K562 (cell line): ENCODE measurements around the gene CERS1.
A peak's percentile ranks its signal among the peaks of the same experiment; 100 is the strongest.

ENCODE experiments used
- BHLHE40 ChIP-seq: IDR thresholded peaks from 2 replicates; pipeline ENCODE4 v1.6.1; 2011; ENCODE audit warnings: low read length, improper control_type of control experiment
- CREB1 ChIP-seq, 2 experiments: sonication (generic) in 1 of 2; formaldehyde crosslinking in 1 of 2; IDR thresholded peaks; 2 replicates each; pipeline versions ENCODE4 v1.6.1 to v1.8.0; 2012 to 2022; ENCODE audit warnings: inconsistent platforms in 1 of 2, mild to moderate bottlenecking in 1 of 2, missing genetic modification reagents in 1 of 2, moderate library complexity in 1 of 2
- GABPB1 ChIP-seq: sonication (generic); formaldehyde crosslinking; IDR thresholded peaks from 2 replicates; pipeline ENCODE4 v1.8.0; 2022; ENCODE audit warnings: mild to moderate bottlenecking, missing genetic modification reagents
- HDGF ChIP-seq: fragments of 450-650 bp; IDR thresholded peaks from 2 replicates; pipeline ENCODE4 v1.6.1; 2016
- PHTF2 ChIP-seq: fragments of 250-450 bp; sonication (Bioruptor Pico); IDR thresholded peaks from 2 replicates; pipeline ENCODE4 v1.5.0; 2021; ENCODE audit warnings: mild to moderate bottlenecking
- SAP30 ChIP-seq: fragments of 200-600 bp; sonication (generic); IDR thresholded peaks from 2 replicates; pipeline ENCODE4 v1.6.1; 2012; ENCODE audit warnings: borderline replicate concordance, low read depth, mild to moderate bottlenecking, moderate library complexity, low read length, control low read depth, inconsistent platforms; ENCODE audit not compliant: insufficient read depth, poor library complexity, severe bottlenecking
- ZNF140 ChIP-seq: fragments of 250-450 bp; sonication (Bioruptor Pico); IDR thresholded peaks from 2 replicates; pipeline ENCODE4 v1.8.0; 2021; ENCODE audit warnings: moderate library complexity, mild to moderate bottlenecking, inconsistent platforms
- TF ChIP-seq, protein P1 (sequence below), 2 experiments: IDR thresholded peaks; 2 replicates each; pipeline ENCODE4 v1.6.1; 2011; ENCODE audit warnings: borderline replicate concordance in 1 of 2, control low read depth in 1 of 2, low read depth in 1 of 2, low read length in 1 of 2, mild to moderate bottlenecking in 1 of 2, mixed read lengths in 1 of 2, moderate library complexity in 1 of 2; ENCODE audit not compliant: insufficient read depth in 1 of 2, insufficient read length in 1 of 2, poor library complexity in 1 of 2, severe bottlenecking in 1 of 2; ENCODE audit errors: extremely low read depth in 1 of 2
- TF ChIP-seq, protein P2 (sequence below), 3 experiments: IDR thresholded peaks in 2 of 3; conservative IDR thresholded peaks in 1 of 3; 2 replicates each; pipeline ENCODE4 v1.5.1; 2011 to 2012; ENCODE audit warnings: low read length in 3 of 3, mild to moderate bottlenecking in 3 of 3, control low read depth in 2 of 3, improper control_type of control experiment in 1 of 3, inconsistent platforms in 1 of 3, low read depth in 1 of 3, mixed read lengths in 1 of 3, moderate library complexity in 1 of 3; ENCODE audit not compliant: insufficient read depth in 2 of 3
- TF ChIP-seq, protein P3 (sequence below), 2 experiments: fragments of 150-350 bp in 1 of 2; IDR thresholded peaks; 2 replicates each; pipeline ENCODE4 v1.6.1; 2012 to 2016; ENCODE audit warnings: low read depth in 2 of 2, low read length in 2 of 2, mild to moderate bottlenecking in 1 of 2, moderate library complexity in 1 of 2

DNA sequence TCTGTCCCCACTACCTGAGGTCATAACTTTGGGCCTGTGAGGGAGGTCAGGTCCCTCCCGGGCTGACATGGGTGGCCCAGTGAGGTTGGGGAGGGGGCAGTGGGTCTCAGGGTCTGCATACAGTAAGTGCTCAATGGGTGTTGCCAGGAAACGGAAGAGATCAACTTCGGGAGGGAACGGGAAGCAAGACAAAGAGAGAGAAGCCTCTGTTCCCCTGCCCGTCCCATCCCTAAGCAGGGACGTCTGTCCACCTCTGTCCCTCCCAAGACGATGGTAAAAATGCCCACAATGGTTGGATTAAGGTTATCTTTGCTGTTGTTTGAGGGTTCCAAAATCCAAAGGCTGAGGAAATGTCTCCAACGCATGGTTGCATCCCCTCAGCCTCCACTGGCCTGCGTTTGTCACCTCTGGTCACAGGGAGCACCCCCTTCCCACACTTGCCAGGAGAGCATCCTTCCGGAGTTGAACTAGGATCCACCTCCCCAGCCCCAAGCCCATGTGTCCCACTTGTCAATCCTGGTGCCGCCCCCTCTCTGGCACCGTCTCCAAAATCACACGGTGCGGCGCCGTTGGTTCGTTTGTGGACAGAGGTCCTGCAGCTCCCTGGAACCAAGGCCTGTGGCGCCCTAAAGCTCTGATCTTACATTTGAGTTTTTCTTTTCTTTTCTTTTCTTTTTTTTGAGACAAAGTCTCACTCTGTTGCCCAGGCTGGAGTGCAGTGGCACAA lies 45.8 kb upstream of the CERS1 start:
- TF ChIP-seq GABPB1 (no peak), CREB1 (IDR thresholded peaks at IDR 0.05) (no peak), CREB1 (CRISPR knock-in tag; IDR thresholded peaks at IDR 0.05) (no peak), HDGF (no peak), BHLHE40 (no peak), PHTF2 (no peak), SAP30 (no peak), ZNF140 (no peak)
- TF ChIP-seq, protein P1, sequence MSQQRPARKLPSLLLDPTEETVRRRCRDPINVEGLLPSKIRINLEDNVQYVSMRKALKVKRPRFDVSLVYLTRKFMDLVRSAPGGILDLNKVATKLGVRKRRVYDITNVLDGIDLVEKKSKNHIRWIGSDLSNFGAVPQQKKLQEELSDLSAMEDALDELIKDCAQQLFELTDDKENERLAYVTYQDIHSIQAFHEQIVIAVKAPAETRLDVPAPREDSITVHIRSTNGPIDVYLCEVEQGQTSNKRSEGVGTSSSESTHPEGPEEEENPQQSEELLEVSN (IDR thresholded peaks at IDR 0.05; ENCODE audit: borderline replicate concordance in 1 of 2, extremely low read depth in 1 of 2, insufficient read depth in 1 of 2, insufficient read length in 1 of 2, low read depth in 1 of 2, low read length in 1 of 2, poor library complexity in 1 of 2, severe bottlenecking in 1 of 2): no peak
- TF ChIP-seq, protein P2, sequence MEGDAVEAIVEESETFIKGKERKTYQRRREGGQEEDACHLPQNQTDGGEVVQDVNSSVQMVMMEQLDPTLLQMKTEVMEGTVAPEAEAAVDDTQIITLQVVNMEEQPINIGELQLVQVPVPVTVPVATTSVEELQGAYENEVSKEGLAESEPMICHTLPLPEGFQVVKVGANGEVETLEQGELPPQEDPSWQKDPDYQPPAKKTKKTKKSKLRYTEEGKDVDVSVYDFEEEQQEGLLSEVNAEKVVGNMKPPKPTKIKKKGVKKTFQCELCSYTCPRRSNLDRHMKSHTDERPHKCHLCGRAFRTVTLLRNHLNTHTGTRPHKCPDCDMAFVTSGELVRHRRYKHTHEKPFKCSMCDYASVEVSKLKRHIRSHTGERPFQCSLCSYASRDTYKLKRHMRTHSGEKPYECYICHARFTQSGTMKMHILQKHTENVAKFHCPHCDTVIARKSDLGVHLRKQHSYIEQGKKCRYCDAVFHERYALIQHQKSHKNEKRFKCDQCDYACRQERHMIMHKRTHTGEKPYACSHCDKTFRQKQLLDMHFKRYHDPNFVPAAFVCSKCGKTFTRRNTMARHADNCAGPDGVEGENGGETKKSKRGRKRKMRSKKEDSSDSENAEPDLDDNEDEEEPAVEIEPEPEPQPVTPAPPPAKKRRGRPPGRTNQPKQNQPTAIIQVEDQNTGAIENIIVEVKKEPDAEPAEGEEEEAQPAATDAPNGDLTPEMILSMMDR (IDR thresholded peaks at IDR 0.05 in 2 of 3, conservative IDR thresholded peaks at IDR 0.05 in 1 of 3; ENCODE audit: insufficient read depth in 2 of 3, low read depth in 1 of 3, low read length in 3 of 3): 0 out of 6 replicates have a peak, but pooled peaks of 1 of the 3 experiments have one; percentile 5
- TF ChIP-seq, protein P3, sequence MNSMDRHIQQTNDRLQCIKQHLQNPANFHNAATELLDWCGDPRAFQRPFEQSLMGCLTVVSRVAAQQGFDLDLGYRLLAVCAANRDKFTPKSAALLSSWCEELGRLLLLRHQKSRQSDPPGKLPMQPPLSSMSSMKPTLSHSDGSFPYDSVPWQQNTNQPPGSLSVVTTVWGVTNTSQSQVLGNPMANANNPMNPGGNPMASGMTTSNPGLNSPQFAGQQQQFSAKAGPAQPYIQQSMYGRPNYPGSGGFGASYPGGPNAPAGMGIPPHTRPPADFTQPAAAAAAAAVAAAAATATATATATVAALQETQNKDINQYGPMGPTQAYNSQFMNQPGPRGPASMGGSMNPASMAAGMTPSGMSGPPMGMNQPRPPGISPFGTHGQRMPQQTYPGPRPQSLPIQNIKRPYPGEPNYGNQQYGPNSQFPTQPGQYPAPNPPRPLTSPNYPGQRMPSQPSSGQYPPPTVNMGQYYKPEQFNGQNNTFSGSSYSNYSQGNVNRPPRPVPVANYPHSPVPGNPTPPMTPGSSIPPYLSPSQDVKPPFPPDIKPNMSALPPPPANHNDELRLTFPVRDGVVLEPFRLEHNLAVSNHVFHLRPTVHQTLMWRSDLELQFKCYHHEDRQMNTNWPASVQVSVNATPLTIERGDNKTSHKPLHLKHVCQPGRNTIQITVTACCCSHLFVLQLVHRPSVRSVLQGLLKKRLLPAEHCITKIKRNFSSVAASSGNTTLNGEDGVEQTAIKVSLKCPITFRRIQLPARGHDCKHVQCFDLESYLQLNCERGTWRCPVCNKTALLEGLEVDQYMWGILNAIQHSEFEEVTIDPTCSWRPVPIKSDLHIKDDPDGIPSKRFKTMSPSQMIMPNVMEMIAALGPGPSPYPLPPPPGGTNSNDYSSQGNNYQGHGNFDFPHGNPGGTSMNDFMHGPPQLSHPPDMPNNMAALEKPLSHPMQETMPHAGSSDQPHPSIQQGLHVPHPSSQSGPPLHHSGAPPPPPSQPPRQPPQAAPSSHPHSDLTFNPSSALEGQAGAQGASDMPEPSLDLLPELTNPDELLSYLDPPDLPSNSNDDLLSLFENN (IDR thresholded peaks at IDR 0.05; ENCODE audit: low read depth in 2 of 2, low read length in 2 of 2): no peak
